Hindlimb muscle (tissue), 1 donor: ENCODE data around the gene NUDT8. TPM values are rescaled to one million over a fixed set of nuclear protein-coding genes. Genes with fewer than 3 reads are reported as not detected.
"Not testable (repeated sequence)": the region's sequence is repeated elsewhere in the genome, so short reads cannot be mapped to it uniquely, and the experiment has no call there.

Experiments used
- DNase-seq: peaks from one replicate; pipeline ENCODE4 v3.0.0-alpha.2; 2013
- polyA plus RNA-seq: library from polyadenylated mRNA; unstranded; fragments of 120-200 nt; gene quantifications from one replicate; pipeline ENCODE4 v1.2.1, GENCODE V29; 2013; ENCODE audit not compliant: insufficient read length

Gene NUDT8
- polyA plus RNA-seq, 1 donor, result 3.7 TPM

GRCh38 chr11:67627441-67627811, 2.3 kb downstream of the NUDT8 start:
- no peak for DNase-seq

- DNase-seq, result no peak
These were observed 2.8 kb downstream of the NUDT8 start for GRCh38 chr11:67626970-67627369.

- not testable (repeated sequence) for DNase-seq
These were observed 3.5 kb downstream of the NUDT8 start for GRCh38 chr11:67626131-67626833.

GRCh38 chr11:67623795-67624194, 5.9 kb downstream of the NUDT8 start:
- not testable (repeated sequence) for DNase-seq

- not testable (repeated sequence) for DNase-seq
These were observed 6.8 kb downstream of the NUDT8 start for GRCh38 chr11:67622905-67623304.

- not testable (repeated sequence) for DNase-seq
These were observed 7.8 kb downstream of the NUDT8 start for GRCh38 chr11:67621928-67622327.

- DNase-seq, result not testable (repeated sequence)
These were observed 9.1 kb downstream of the NUDT8 start for GRCh38 chr11:67620621-67621020.

GRCh38 chr11:67619683-67620618, 9.8 kb downstream of the NUDT8 start:
- DNase-seq, result not testable (repeated sequence)

- DNase-seq, result not testable (repeated sequence)
These were observed 10.7 kb downstream of the NUDT8 start for GRCh38 chr11:67618901-67619659.

GRCh38 chr11:67617243-67617953, 12.3 kb downstream of the NUDT8 start:
- DNase-seq, result no peak

- DNase-seq, result no peak
These were observed 13.1 kb downstream of the NUDT8 start for GRCh38 chr11:67616431-67617242.

GRCh38 chr11:67615728-67616430, 13.9 kb downstream of the NUDT8 start:
- DNase-seq, result no peak

GRCh38 chr11:67614730-67615714, 14.7 kb downstream of the NUDT8 start:
- no peak for DNase-seq

GRCh38 chr11:67613960-67614715, 15.6 kb downstream of the NUDT8 start:
- no peak for DNase-seq

- DNase-seq, result no peak
These were observed 16.3 kb downstream of the NUDT8 start for GRCh38 chr11:67613313-67613959.

- no peak for DNase-seq
These were observed 17.0 kb downstream of the NUDT8 start for GRCh38 chr11:67612751-67613150.

- no peak for DNase-seq
These were observed 17.8 kb downstream of the NUDT8 start for GRCh38 chr11:67611704-67612587.
